Left ventricle myocardium inferior (tissue), 1 donor: ENCODE data around the gene ITPRIPL1. TPM values are rescaled to one million over a fixed set of nuclear protein-coding genes. Genes with fewer than 3 reads are reported as not detected.

Source experiments
- DNase-seq: peaks from one replicate; pipeline ENCODE4 v3.0.0-alpha.2; 2020
- H3K27ac ChIP-seq: fragments of 200-600 bp; replicated peaks from 2 replicates; pipeline ENCODE4 v1.8.0; 2021
- H3K27me3 ChIP-seq: fragments of 200-600 bp; 2 replicates; pipeline ENCODE4 v1.8.0; 2021; ENCODE audit warnings: low read depth
- H3K36me3 ChIP-seq: fragments of 200-600 bp; 2 replicates; pipeline ENCODE4 v1.8.0; 2021
- H3K4me1 ChIP-seq: fragments of 200-600 bp; 2 replicates; pipeline ENCODE4 v1.8.0; 2021
- H3K4me3 ChIP-seq: fragments of 200-600 bp; 2 replicates; pipeline ENCODE4 v1.8.0; 2021; ENCODE audit warnings: mild to moderate bottlenecking, moderate library complexity
- H3K9me3 ChIP-seq: fragments of 200-600 bp; replicated peaks from 2 replicates; pipeline ENCODE4 v1.8.0; 2021
- intact Hi-C: fragments of 100-400 bp; cut with micrococcal nuclease; formaldehyde crosslinking; loops from one replicate; pipeline ENCODE4 v1.11.0; 2022
- total RNA-seq: library from RNA; stranded (reverse); fragmentation: NEBNext Ultra II Directional; extraction: Animal tissue kit (Norgen Biotek cat#: 25700); gene quantifications from one replicate; pipeline ENCODE4 v1.2.1, GENCODE V29; 2021
- TF ChIP-seq, protein P1 (sequence below): fragments of 200-600 bp; IDR thresholded peaks from 2 replicates; pipeline ENCODE4 v1.8.0; 2021; ENCODE audit warnings: antibody characterized with exemption, mild to moderate bottlenecking, borderline replicate concordance
- donor health status: DM: no; HTN: yes; CAD: no; lungs with severe emphysema.

Gene ITPRIPL1
- total RNA-seq, 1 donor from 2014 or later = 0.47 TPM

- no peak overlapping the region for H3K4me3 ChIP-seq
- H3K27ac ChIP-seq = no peak overlapping the region
- TF ChIP-seq, protein P1, sequence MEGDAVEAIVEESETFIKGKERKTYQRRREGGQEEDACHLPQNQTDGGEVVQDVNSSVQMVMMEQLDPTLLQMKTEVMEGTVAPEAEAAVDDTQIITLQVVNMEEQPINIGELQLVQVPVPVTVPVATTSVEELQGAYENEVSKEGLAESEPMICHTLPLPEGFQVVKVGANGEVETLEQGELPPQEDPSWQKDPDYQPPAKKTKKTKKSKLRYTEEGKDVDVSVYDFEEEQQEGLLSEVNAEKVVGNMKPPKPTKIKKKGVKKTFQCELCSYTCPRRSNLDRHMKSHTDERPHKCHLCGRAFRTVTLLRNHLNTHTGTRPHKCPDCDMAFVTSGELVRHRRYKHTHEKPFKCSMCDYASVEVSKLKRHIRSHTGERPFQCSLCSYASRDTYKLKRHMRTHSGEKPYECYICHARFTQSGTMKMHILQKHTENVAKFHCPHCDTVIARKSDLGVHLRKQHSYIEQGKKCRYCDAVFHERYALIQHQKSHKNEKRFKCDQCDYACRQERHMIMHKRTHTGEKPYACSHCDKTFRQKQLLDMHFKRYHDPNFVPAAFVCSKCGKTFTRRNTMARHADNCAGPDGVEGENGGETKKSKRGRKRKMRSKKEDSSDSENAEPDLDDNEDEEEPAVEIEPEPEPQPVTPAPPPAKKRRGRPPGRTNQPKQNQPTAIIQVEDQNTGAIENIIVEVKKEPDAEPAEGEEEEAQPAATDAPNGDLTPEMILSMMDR = peak; percentile 58
- H3K9me3 ChIP-seq = no peaks in the 10 kb centered on the region
- no peaks in the 10 kb centered on the region for H3K36me3 ChIP-seq
- no peak for DNase-seq
- no peaks in the 10 kb centered on the region for H3K27me3 ChIP-seq
- no peaks in the 10 kb centered on the region for H3K4me1 ChIP-seq
- intact Hi-C loops = no loop called here
These were observed 20.3 kb downstream of the ITPRIPL1 start for GRCh38 chr2:96345438-96345837.

DNA sequence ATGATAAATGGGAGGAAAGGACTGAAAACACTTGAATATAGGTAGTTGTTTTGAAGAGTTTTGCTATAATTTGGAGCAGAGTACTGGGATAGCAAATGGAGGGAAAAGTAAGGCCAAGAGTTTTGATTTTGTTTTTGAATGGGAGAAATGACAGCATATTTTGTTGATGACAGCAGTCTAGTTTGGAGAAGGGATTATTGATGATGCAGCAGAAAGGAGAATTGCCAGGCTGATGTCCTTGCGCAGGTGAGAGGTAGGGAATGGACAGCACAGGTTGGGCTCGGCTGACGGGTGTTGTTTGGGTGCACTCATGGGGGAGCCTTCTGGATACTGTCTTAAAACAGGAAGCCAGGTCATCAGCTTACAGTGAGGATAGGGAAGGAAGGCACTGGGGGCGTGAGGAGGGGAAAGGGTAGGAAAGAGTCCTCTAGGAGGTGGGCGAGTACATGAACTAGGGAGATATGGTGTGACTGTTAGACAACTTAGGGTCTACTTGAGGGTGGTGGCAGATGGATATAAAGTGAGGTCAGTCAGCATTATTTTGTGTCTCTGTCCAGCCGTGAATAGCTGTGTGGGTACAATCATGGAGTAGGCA is 20.8 kb downstream of the ITPRIPL1 start:
- Histone ChIP-seq H3K9me3 (no peaks in the 10 kb centered on the region), H3K27me3 (no peaks in the 10 kb centered on the region), H3K4me3 (no peak overlapping the region), H3K36me3 (no peaks in the 10 kb centered on the region), H3K4me1 (no peaks in the 10 kb centered on the region), H3K27ac (no peak overlapping the region)
- TF ChIP-seq, protein P1 = no peak
- no peak for DNase-seq
- intact Hi-C loops = no loop called here

- Histone ChIP-seq H3K27ac (no peak overlapping the region), H3K4me1 (peaks cover under 1% of the 10 kb centered on the region), H3K9me3 (no peaks in the 10 kb centered on the region), H3K4me3 (no peak overlapping the region), H3K36me3 (no peaks in the 10 kb centered on the region), H3K27me3 (no peaks in the 10 kb centered on the region)
- intact Hi-C loops = no loop called here
- no peak for DNase-seq
- TF ChIP-seq, protein P1 = no peak
These were observed 22.3 kb downstream of the ITPRIPL1 start for GRCh38 chr2:96347395-96347794.

GRCh38 chr2:96353032-96353561 is 28.0 kb downstream of the ITPRIPL1 start:
- H3K27ac ChIP-seq = peak overlapping the region; percentile 76
- intact Hi-C loops = no loop called here
- no peaks in the 10 kb centered on the region for H3K36me3 ChIP-seq
- H3K27me3 ChIP-seq = no peaks in the 10 kb centered on the region
- peak overlapping the region; percentile 17 for H3K4me3 ChIP-seq
- peaks cover 31% of the 10 kb centered on the region for H3K4me1 ChIP-seq
- peak; percentile 73 for DNase-seq
- TF ChIP-seq, protein P1 = no peak
- no peaks in the 10 kb centered on the region for H3K9me3 ChIP-seq

DNA sequence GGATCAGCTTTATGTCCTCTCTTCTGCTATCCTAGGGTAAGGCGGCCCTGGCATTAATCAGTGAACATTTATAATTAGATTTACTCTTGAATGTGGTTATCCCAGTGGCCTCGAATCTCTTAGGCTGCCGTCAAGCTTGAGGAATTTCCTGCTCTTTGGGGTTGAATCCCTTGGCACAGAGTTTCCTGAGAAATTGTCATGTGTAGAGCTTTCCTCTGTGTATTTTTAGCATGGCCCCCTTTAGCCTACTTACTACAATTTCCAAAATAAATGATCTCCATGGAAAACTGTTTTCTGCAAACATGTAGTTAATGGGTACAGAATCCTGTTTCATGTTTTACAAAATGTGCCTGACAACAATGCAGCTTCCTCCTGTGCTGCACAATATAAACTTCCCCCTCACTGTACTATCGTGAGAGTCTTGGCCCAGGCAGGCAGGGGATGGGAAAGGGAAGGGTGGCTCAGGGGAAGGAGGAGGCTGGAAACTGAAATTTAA is 28.5 kb downstream of the ITPRIPL1 start:
- intact Hi-C loops = no loop called here
- DNase-seq = no peak
- no peaks in the 10 kb centered on the region for H3K9me3 ChIP-seq

More for the DNA sequence above, 28.5 kb downstream of the ITPRIPL1 start:
- peak overlapping the region; percentile 76 for H3K27ac ChIP-seq
- H3K36me3 ChIP-seq = no peaks in the 10 kb centered on the region
- TF ChIP-seq, protein P1 = no peak
- H3K4me3 ChIP-seq = peak overlapping the region; percentile 17
- H3K27me3 ChIP-seq = no peaks in the 10 kb centered on the region
- peaks cover 31% of the 10 kb centered on the region for H3K4me1 ChIP-seq
